GM12892 (cell line): ENCODE results near the gene SLC8A2.

Experiments
- POLR2A ChIP-seq: IDR thresholded peaks from 2 replicates; pipeline ENCODE4 v1.6.1; 2011; ENCODE audit warnings: low read depth, low read length, control low read depth
- POLR2AphosphoS5 ChIP-seq: IDR thresholded peaks from 2 replicates; pipeline ENCODE4 v1.6.1; 2011; ENCODE audit warnings: low read depth, low read length, control low read depth

DNA sequence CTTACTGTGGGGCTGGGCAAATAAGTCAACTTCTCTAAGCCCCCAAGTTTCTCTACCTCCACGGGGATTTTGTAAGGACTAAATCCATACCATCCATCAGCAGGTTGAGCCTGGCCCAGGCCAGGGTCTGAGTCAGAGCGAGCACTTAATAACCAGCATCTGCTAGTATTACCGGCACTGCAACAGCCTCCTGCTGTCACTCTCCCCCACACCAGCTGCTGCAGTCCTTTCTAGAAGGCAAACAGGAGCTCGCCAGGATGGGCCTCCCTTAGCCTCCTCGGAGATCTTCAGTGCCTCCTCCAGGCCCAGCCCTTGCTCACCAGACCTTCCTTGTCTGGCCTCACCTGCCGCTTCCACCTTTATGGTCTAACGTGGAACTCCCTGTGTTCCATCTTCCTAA lies 40.0 kb upstream of the SLC8A2 start:
- TF ChIP-seq POLR2A (no peak), POLR2AphosphoS5 (no peak)
